Fibroblast of mammary gland (primary cell): Measurements from ENCODE around the gene RAPGEF3.

Source experiments
- DNase-seq: peaks from one replicate; pipeline ENCODE4 v3.0.0-alpha.2; 2010; ENCODE audit warnings: low read depth
- H3K4me3 ChIP-seq: 2 replicates; pipeline ENCODE4 v1.5.1; 2011; ENCODE audit warnings: low read depth, mild to moderate bottlenecking, low read length, moderate library complexity; ENCODE audit not compliant: control insufficient read depth
- TF ChIP-seq, protein P1 (sequence below): conservative IDR thresholded peaks from 2 replicates; pipeline ENCODE4 v1.5.1; 2011; ENCODE audit warnings: low read depth, low read length, inconsistent platforms; ENCODE audit not compliant: control insufficient read depth, insufficient read depth

RAPGEF3 gene

DNA sequence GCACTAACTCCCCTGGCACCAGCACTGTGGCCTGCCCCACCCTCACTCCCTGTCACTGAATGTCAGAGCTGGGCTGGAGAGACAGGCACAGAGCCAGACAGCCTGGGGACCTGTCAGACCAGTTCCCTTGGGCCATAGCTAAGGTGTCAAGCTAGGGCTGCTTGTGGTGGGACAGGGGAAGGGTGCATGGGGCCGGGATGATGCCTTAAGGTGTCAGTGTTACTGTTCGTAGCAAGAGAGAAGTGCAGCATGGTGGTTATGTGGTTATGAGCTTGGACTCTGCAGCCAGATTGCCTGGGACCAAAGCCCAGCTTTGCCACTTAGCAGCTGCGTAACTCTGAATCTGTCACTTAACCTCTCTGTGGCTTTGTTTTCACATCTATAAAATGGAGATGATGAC lies 3.8 kb downstream of the RAPGEF3 start:
- DNase-seq: no peak
- no peak overlapping the region for H3K4me3 ChIP-seq
- TF ChIP-seq, protein P1, sequence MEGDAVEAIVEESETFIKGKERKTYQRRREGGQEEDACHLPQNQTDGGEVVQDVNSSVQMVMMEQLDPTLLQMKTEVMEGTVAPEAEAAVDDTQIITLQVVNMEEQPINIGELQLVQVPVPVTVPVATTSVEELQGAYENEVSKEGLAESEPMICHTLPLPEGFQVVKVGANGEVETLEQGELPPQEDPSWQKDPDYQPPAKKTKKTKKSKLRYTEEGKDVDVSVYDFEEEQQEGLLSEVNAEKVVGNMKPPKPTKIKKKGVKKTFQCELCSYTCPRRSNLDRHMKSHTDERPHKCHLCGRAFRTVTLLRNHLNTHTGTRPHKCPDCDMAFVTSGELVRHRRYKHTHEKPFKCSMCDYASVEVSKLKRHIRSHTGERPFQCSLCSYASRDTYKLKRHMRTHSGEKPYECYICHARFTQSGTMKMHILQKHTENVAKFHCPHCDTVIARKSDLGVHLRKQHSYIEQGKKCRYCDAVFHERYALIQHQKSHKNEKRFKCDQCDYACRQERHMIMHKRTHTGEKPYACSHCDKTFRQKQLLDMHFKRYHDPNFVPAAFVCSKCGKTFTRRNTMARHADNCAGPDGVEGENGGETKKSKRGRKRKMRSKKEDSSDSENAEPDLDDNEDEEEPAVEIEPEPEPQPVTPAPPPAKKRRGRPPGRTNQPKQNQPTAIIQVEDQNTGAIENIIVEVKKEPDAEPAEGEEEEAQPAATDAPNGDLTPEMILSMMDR: no peak

DNA sequence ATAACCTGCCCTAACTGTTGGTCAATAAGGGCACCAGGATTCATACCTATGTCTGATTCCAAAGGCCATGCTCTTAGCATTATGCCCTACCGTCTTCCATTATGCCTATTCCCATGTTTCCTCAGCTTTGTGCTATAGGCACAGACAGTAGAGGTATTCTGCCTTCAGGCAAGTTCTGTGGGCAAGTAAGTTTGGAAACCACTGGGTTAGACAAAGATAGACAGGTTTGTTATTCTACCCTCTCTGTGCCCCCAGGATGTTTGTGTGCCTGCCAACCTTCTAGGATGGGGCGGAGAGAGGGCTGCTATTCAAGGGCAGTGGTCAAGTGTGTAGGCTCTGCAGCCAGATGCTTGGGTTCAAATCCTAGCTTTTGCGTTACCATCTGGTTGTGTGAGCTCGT lies 4.6 kb downstream of the RAPGEF3 start:
- DNase-seq: no peak
- H3K4me3 ChIP-seq: no peak overlapping the region
- TF ChIP-seq, protein P1: no peak

DNA sequence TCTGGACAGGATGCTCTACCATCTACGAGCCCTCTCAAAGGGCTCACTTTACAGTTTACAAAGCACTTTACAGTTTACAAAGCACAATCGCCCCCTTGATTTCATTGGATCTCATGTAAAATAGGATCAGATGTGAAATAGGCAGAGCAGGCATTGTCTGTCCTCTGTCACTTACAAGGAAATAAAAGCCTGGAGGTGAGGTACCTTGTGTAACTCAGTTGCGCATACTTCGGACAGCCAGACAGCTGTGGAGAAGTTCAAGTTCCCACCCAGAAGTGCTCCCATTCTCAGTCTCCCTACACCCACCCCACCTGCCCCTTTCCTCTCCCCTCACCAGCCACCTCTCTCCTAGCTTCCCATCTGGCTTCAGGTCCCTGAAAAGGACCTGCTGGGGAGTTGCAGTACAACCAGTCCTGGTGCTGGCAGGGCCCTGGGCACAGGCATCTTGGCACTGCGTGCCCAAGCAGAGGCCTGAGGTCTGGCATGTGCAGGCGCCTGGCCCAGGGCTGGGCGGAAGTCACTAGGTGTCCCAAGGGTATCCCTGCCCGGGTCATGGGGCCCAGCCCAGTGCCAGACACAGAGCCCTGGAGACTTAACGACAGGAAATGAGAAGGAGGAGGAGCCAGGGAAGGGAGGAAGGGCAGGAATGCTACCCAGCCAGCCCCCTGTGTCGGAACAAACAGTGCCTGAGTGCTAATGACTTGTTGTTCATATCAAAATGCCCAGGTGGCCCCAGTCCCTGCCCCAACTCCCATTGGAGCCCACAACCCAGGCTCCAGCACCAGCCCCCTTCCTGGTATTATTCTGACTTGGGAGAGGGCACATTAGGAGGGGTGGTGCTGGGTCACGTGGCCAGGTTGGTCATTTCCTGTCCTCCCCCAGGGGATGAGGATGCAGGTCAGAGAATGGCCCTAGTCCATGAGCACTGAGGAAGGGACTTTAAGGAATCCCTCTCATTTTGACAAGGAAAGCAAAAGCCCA lies 5.4 kb downstream of the RAPGEF3 start:
- TF ChIP-seq, protein P1: no peak
- DNase-seq: no peak
- no peak overlapping the region for H3K4me3 ChIP-seq

DNA sequence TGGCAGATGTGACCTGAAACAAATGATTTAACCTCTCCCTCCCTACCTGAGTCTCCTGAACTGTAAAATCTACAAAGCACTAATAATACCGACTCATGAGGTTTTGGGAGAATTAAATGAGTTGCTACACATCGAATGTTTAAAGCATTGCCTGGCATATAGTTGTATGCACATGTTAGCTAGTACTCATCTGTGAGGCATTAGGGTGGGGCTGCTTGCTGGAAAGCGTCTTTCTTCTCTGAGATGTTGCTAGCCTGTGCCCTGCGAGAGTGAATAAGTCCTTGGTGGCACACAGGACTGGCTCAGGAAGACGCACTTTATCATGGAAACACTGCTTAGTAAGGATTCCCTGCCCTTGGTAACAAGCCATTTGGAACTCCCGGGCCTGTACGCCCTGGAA lies 6.1 kb downstream of the RAPGEF3 start:
- TF ChIP-seq, protein P1: no peak
- peak; percentile 63 for DNase-seq
- H3K4me3 ChIP-seq: no peak overlapping the region

DNA sequence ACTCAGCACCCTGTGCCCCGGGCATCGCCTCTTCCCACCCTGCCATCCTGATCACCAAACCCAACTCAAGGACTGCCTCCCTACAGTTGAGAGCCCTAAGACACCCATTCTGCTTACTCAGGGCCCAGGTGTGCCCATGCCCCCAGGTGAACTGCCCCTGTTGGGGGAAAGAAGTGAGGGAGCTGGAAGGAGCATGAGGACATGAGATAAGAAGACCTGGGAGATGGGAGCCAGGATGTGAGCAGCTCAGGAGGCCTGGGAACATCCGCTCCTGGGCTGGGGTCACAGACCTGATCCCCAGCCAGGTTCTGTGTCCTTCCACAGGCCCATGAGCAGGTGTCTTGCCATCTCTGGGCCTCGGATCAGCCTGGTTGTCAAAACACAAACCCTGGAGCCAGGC lies 6.6 kb downstream of the RAPGEF3 start:
- H3K4me3 ChIP-seq: no peak overlapping the region
- TF ChIP-seq, protein P1: no peak
- no peak for DNase-seq

DNA sequence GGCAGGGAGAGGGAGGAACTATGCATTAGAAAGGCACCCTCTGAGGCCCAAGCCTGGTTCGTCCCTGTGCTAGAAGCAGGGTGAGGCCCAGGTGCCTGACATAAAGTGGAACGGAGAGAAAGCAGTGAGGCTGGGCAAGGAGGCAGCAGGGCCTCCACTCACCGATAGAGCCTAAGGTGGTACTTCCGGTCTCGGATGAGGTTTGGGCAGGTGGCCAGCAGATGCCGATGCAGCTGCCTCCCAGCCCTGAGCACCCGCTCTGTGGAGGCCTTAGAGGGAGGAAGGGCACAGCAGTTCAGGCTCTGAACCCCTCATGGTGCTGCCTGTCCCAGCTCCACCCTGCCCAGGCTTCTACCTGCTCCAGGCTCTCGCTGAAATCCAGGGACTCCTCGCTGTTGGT lies 7.1 kb downstream of the RAPGEF3 start:
- no peak overlapping the region for H3K4me3 ChIP-seq
- DNase-seq: no peak
- TF ChIP-seq, protein P1: no peak
